Measurements from ENCODE around the gene TBX18.

TBX18 gene

DNA sequence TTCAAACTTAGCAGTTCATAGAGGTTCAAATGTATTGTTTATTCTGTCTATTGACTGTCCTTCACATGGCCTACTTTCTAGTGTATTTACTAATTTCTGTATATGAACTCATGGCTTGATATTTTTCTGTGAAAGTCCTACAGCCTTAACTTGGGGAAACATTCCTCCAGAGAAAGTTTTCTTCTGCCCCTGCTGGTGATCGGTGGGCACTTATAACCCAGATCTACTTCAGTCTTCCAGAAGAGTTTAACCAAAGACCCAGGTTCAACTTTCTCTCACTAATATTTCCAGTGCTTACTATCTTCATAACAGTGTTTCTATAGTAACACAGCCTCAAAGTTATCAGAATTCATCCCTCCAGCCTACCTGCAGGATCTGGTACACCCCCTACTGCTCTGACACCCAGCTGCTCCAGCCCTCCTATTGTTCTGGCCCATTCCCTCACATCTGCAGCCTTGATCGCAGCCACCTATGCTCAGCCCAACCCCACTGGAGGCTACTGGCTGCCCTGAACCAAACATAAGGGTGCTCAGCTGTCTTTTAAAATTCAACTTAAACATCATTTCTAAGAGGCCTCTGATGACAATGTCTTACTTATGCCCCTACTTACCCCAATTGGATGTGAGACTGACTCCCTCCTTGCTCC, 72.3 kb downstream of the TBX18 start:
- Histone ChIP-seq H3K9ac (ENCODE audit: low read depth, low read length) (no peak overlapping the region), H3K36me3 (ENCODE audit: insufficient read depth, low read length) (no peaks in the 10 kb centered on the region), H3K9me3 (ENCODE audit: control insufficient read depth, insufficient read depth, low read length) (no peaks in the 10 kb centered on the region), H3K4me1 (ENCODE audit: insufficient read depth, low read length) (no peaks in the 10 kb centered on the region)

DNA sequence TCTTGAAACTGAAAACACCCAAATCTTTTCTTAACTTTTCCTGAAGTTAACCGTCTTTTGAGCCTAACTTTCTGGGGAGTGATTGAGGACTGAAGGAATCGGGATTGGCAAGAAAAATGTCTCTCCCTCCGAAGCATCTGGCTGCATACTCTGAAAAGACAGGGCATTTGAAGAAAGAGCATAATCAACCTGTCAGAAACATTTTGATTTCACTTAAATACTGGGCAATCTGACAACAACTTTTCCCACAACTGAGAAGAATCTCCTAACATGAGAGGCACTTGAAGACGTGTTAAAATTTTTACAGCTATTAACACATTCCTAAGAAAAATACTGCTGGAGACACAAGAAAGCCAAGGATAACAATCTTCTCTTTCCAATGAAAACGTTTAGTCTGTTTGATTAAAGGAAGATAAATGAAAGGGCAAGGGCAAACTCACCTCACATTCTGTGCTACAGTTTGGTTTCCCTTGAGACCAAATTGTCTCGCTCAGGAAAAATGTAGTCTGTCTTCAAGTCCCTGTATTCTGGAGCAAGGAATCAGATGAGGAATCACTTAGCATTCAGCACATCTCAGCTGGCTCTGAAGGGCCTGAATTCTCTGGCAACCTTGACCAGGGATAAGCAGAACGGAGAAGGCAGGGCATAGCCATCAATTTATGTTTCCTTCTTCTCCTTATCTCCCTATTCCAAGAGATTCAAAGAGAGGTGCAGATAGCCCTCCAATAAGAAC, 76.1 kb downstream of the TBX18 start:
- no peaks in the 10 kb centered on the region for H3K9me3 ChIP-seq (ENCODE audit: control insufficient read depth, insufficient read depth, low read length)
- no peaks in the 10 kb centered on the region for H3K36me3 ChIP-seq (ENCODE audit: insufficient read depth, low read length)
- H3K9ac ChIP-seq (ENCODE audit: low read depth, low read length), result no peak overlapping the region
- H3K4me1 ChIP-seq (ENCODE audit: insufficient read depth, low read length), result no peaks in the 10 kb centered on the region

DNA sequence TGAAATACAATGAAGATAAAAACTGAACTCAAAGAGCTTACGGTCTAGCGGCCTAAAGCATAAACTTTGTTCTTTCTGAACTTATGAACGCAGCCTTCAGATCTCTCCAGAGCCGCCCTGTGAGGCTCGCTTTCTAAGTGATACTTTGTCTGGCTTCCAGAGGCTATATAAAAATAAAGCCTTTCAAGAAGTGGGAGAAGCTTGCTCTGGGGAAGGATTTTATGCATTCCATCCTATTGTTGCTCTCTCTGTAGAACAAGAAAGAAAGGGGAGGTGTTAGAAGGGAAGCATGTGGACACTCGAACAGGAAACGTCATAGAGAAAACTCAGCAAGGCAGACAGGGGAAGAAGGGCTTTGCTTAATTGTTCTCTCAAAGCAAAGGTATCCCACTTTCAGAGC, 77.0 kb downstream of the TBX18 start:
- Histone ChIP-seq H3K36me3 (ENCODE audit: insufficient read depth, low read length) (no peaks in the 10 kb centered on the region), H3K4me1 (ENCODE audit: insufficient read depth, low read length) (no peaks in the 10 kb centered on the region)

DNA sequence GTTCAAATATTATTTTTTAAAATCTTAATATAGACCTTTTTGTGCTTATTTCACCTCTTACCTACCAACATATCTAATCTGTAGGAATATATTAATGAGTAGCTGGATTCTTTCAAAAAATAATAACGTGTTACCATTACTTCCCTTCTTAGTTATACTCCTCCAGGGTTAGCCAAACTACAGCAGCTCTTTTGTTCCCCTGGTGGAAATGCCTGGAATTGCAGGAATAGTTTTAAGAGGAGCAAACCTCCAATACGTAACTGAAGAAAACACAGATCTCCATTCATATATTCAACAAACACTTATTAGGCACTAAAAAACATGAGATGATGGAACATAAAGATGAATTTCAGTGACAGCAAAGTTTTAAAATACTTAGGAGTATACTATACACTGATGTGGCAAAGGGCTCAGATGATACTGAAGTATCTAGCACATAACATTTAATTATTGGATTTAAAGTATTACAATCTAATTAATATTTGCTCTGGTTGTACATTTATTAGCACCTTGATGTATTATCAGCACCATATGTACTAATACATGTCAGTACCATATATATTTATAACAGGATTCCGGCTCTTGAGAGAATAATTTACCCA, 78.3 kb downstream of the TBX18 start:
- Histone ChIP-seq H3K9me3 (ENCODE audit: control insufficient read depth, insufficient read depth, low read length) (no peaks in the 10 kb centered on the region), H3K36me3 (ENCODE audit: insufficient read depth, low read length) (no peaks in the 10 kb centered on the region), H3K9ac (ENCODE audit: low read depth, low read length) (no peak overlapping the region), H3K4me1 (ENCODE audit: insufficient read depth, low read length) (no peaks in the 10 kb centered on the region)

More for the DNA sequence above, 77.0 kb downstream of the TBX18 start:
- H3K9ac ChIP-seq (ENCODE audit: low read depth, low read length), result no peak overlapping the region
- H3K9me3 ChIP-seq (ENCODE audit: control insufficient read depth, insufficient read depth, low read length), result no peaks in the 10 kb centered on the region

DNA sequence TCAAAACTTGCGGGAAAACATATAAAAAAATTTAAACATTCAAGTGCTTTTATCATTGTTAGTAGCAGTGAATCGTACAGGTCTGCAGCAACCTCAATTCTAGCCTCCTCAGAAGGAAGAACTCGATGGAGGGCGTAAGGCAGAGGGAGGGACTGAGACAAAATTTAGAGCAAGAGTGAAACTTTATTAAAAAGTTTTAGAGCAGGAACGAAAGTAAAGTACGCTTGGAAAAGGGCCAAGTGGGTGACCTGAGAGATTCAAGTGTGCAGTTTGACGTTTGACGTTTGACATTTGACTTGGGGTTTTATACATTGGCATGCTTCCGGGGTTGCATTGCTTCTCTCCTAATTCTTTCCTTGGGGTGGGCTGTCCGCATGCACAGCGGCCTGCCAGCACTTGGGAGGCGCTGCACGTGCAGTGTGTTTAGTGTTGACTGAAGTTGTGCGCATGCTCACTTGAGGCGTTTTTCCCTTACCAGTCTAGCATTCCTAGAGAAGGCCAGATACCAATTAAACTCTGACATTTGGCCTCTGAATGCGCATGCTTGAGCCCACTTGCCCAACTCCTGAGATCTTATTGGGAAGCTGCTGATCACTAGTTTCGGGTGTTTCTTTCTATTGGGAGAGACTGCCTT, 82.6 kb downstream of the TBX18 start:
- Histone ChIP-seq H3K9me3 (ENCODE audit: control insufficient read depth, insufficient read depth, low read length) (no peaks in the 10 kb centered on the region), H3K4me1 (ENCODE audit: insufficient read depth, low read length) (no peaks in the 10 kb centered on the region), H3K36me3 (ENCODE audit: insufficient read depth, low read length) (no peaks in the 10 kb centered on the region), H3K9ac (ENCODE audit: low read depth, low read length) (no peak overlapping the region)

DNA sequence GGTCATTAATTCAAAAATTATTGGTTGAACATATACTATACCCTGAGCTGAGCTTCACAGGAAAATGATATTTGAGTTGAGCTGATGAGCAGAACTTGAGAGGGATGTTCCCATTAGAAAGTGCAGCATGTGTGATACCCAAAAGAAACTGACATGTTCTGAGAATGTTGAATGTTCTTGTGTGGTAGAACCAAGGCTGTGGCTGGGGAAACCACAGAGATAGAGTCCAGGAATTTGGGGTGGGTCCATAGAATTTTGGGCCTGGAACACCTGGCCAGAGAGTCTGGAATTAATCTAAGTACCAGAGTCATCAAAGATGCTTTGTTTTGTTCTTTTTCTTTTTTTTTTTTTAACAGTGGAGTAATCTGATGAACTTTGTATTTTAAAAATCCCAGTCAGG, 88.7 kb downstream of the TBX18 start:
- Histone ChIP-seq H3K9ac (ENCODE audit: low read depth, low read length) (no peak overlapping the region), H3K4me1 (ENCODE audit: insufficient read depth, low read length) (no peaks in the 10 kb centered on the region), H3K36me3 (ENCODE audit: insufficient read depth, low read length) (no peaks in the 10 kb centered on the region), H3K9me3 (ENCODE audit: control insufficient read depth, insufficient read depth, low read length) (no peaks in the 10 kb centered on the region)

DNA sequence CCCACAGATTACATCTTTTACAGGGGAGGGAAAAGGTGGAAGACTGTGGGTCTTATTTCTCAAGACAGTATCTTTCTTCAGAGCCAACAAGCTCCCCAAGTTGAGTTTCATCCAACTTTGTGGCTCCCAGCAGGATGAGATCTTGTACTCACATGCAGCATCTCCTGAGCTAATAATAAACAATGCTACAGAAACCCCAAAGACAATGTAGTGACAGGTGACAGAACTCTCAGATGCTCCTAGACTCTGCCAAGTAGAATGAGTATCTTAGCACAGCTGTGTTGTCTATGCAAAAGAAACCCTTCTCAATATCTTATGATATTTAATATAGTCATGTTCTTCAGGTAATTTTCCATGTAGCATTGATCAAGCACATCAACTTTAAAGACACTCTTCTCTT, 90.0 kb downstream of the TBX18 start:
- H3K9ac ChIP-seq (ENCODE audit: low read depth, low read length), result no peak overlapping the region
- no peaks in the 10 kb centered on the region for H3K4me1 ChIP-seq (ENCODE audit: insufficient read depth, low read length)
- H3K9me3 ChIP-seq (ENCODE audit: control insufficient read depth, insufficient read depth, low read length), result no peaks in the 10 kb centered on the region
- no peaks in the 10 kb centered on the region for H3K36me3 ChIP-seq (ENCODE audit: insufficient read depth, low read length)

DNA sequence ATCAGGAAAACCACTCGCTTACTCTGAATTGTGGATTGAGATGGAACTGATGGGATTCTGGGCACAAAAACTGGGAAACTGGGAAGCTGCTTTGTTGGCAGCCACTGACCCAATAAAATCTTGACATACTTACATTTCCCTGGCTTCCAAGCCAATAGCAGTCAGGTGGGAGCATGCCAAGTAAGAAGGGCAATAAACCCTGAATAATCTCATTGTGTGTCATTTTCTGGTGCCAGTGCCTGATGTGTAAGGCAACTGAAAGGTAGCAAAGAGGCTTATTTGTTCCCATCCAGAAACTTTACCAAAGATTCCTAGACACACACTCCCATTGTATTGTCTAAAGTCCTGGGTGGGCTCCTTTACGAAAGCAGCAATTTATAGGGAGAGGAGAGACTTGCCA, 93.2 kb downstream of the TBX18 start:
- Histone ChIP-seq H3K36me3 (ENCODE audit: insufficient read depth, low read length) (no peaks in the 10 kb centered on the region), H3K9me3 (ENCODE audit: control insufficient read depth, insufficient read depth, low read length) (no peaks in the 10 kb centered on the region), H3K9ac (ENCODE audit: low read depth, low read length) (no peak overlapping the region), H3K4me1 (ENCODE audit: insufficient read depth, low read length) (no peaks in the 10 kb centered on the region)

DNA sequence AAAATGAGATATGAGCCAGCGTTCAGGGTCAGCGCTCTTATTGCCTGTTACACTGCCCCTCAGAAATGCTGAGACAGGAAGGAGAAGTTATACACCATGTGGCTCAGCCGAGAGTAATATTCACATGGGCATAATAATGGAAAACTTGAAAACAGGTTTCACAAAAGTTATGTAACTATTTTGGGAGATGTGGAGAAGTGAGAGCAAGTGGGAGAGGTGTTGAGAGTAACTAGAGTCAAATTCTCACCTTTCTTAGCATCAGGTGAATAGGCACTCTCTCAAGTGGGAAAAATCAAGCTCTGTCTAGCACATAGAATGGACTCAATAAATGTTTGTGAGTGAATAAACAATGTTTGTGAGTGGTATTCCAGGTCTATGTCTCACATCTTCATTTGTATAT, 94.5 kb downstream of the TBX18 start:
- Histone ChIP-seq H3K9me3 (ENCODE audit: control insufficient read depth, insufficient read depth, low read length) (no peaks in the 10 kb centered on the region), H3K36me3 (ENCODE audit: insufficient read depth, low read length) (no peaks in the 10 kb centered on the region), H3K9ac (ENCODE audit: low read depth, low read length) (no peak overlapping the region), H3K4me1 (ENCODE audit: insufficient read depth, low read length) (no peaks in the 10 kb centered on the region)

DNA sequence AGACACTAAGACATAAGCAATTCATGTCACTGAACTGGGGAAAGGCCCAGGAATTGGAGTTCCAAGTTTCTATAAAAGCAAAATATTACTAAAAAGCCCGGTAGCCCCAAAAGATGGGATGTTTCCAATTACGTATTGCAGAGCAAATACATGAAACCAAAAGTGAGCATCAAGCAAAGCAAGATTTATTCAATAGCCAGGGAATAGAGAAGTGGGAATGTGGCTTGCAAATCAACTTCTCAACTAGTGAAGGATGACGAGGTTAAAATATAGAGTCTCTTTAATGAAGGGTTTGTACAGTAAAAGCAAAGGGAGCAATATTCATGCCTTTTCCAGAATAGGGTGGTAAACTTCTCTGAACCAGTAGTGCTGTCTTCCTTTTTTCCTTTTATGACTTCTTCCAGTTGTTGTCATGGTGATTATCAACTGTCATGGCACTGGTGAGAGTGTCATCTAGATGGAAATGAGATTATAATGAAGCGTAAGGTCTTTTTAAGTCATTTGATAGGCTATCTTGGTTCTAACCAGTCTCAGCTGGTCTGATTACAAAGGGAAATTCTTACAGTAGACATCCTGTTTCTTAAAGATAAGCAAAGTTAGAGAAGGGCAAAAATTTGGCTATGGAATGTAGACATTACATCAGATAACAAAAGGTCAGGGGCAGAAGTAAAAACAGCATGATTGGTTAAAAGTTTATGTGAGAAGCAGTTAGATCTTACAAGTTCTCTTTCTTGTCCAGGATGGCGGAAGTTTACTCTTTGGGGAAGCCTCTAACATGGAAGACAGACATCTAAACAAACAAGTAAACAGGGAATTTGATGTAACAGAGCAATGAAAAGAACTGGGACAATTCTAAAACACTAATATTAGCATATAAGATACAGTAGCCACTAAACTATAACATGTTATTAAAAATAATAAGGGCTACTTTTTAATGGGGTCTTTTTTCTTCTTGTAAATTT, 96.9 kb downstream of the TBX18 start:
- H3K9ac ChIP-seq (ENCODE audit: low read depth, low read length), result no peak overlapping the region
- H3K4me1 ChIP-seq (ENCODE audit: insufficient read depth, low read length), result no peaks in the 10 kb centered on the region
- H3K36me3 ChIP-seq (ENCODE audit: insufficient read depth, low read length), result no peaks in the 10 kb centered on the region
- no peaks in the 10 kb centered on the region for H3K9me3 ChIP-seq (ENCODE audit: control insufficient read depth, insufficient read depth, low read length)

DNA sequence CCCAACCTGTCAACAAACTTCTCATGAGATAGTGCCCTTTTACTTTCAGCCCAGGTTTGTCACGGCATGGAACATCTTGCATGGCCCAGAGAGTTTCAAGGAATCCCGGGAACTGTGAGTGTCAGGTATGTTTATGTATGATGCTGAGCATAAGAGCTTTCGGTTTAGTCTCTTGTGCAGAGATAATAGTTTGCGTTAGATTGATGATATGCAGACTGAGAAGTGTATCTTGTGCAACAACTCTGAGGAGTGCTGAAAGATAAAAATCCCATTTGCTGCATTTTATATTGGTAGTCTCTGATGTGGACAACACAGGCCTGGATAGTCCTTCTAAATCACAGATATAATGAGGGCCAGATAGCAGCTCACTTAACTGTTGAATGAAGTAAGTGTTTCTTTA, 99.0 kb downstream of the TBX18 start:
- Histone ChIP-seq H3K9ac (ENCODE audit: low read depth, low read length) (no peak overlapping the region), H3K9me3 (ENCODE audit: control insufficient read depth, insufficient read depth, low read length) (no peaks in the 10 kb centered on the region), H3K4me1 (ENCODE audit: insufficient read depth, low read length) (no peaks in the 10 kb centered on the region), H3K36me3 (ENCODE audit: insufficient read depth, low read length) (no peaks in the 10 kb centered on the region)

DNA sequence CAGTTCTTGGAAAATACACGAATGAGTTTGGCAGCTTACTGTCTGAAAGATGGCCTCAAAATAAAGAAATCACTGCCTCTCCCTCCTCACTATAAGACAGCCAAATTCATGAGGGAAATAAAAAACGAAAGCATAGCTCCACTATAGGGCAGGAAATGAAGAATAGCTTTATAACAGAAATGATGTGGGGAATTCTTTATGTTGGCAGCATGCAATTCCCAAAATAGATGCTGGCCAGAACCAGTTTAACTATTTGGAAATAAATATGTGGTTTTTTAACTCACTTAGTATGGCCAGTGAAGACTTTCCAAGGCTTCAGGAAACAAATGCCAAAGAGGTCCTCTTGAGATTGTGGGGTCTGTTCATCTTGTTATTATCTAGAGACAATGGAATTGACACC, 100.5 kb downstream of the TBX18 start:
- Histone ChIP-seq H3K9me3 (ENCODE audit: control insufficient read depth, insufficient read depth, low read length) (no peaks in the 10 kb centered on the region), H3K36me3 (ENCODE audit: insufficient read depth, low read length) (no peaks in the 10 kb centered on the region), H3K9ac (ENCODE audit: low read depth, low read length) (no peak overlapping the region), H3K4me1 (ENCODE audit: insufficient read depth, low read length) (no peaks in the 10 kb centered on the region)

DNA sequence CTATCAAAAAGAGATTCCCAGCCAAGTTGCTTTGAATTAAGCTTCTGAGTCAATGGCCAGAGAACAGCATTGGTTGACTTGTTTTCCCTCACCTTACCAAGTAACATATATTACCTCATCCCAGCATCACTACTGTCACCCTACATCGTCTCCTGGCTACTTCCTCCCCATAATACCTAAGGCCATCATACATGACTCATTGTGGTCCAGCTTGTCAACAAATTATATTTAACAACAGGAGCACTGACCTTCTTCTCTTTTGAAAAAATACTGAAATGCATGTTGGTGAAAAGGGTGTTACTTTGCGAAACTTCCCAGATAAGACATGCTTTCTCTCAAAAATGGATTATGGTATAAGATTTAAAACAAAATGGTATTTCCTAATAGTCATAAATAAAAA, 106.9 kb downstream of the TBX18 start:
- no peaks in the 10 kb centered on the region for H3K9me3 ChIP-seq (ENCODE audit: control insufficient read depth, insufficient read depth, low read length)
- H3K36me3 ChIP-seq (ENCODE audit: insufficient read depth, low read length), result no peaks in the 10 kb centered on the region
- H3K4me1 ChIP-seq (ENCODE audit: insufficient read depth, low read length), result no peaks in the 10 kb centered on the region
- H3K9ac ChIP-seq (ENCODE audit: low read depth, low read length), result no peak overlapping the region

DNA sequence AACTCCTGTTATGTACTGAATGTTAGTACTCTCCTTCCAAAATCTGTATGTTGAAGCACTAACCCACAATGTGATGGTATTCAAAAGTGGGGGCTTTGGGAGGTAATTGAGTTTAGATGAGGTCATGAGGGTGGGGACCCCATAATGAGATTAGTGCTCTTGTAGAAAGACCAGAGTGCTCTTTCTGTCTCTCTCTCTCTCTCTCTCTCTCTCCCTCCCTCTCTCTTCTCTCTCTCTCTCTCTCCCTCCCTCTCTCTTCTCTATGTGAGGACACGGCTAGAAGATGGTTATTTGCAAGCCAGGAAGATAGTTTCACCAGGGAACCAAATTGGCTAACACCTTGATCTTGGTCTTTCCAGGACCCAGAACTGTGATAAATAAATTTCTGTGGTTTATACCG, 107.4 kb downstream of the TBX18 start:
- H3K4me1 ChIP-seq (ENCODE audit: insufficient read depth, low read length), result no peaks in the 10 kb centered on the region
- no peak overlapping the region for H3K9ac ChIP-seq (ENCODE audit: low read depth, low read length)
- no peaks in the 10 kb centered on the region for H3K36me3 ChIP-seq (ENCODE audit: insufficient read depth, low read length)
- H3K9me3 ChIP-seq (ENCODE audit: control insufficient read depth, insufficient read depth, low read length), result no peaks in the 10 kb centered on the region

Data from ES-I3 (cell line).